ENCODE measurements around the gene LARP1. TPM values are rescaled to one million over a fixed set of nuclear protein-coding genes. Genes with fewer than 3 reads are reported as not detected.

Gene LARP1
- total RNA-seq, 1 experiment from 2014 or later: 63.9 TPM

GRCh38 chr5:154773326-154773725 is 18.1 kb downstream of the LARP1 start:
- Histone ChIP-seq H3K9ac (ENCODE audit: low read length) (no peak overlapping the region), H3K4me1 (ENCODE audit: insufficient read depth, low read length) (no peaks in the 10 kb centered on the region), H3K9me2 (replicated peaks; ENCODE audit: low read length) (no peaks in the 10 kb centered on the region), H3K4me2 (ENCODE audit: low read length) (no peak overlapping the region), H3K36me3 (ENCODE audit: low read depth, low read length) (no peaks in the 10 kb centered on the region), H3K27me3 (ENCODE audit: low read length) (no peaks in the 10 kb centered on the region), H3K27ac (ENCODE audit: low read length) (no peak overlapping the region), H3K9me3 (ENCODE audit: low read length) (no peaks in the 10 kb centered on the region), H3K4me3 (ENCODE audit: low read length) (no peak overlapping the region), H3K79me2 (ENCODE audit: low read length) (peaks cover 99% of the 10 kb centered on the region), H2AFZ (ENCODE audit: low read length) (no peak overlapping the region), H4K20me1 (ENCODE audit: low read length) (peaks cover 51% of the 10 kb centered on the region), H3F3A (ENCODE audit: low read length, unreplicated experiment) (no peaks in the 10 kb centered on the region)
- no peak for ATAC-seq
- DNase-seq: no peak
- intact Hi-C loops (cut with micrococcal nuclease): no loop called here
- ChIA-PET POLR2A (ENCODE audit: unreplicated experiment) (no interaction called here), CTCF (no interaction called here)
- TF ChIP-seq, protein P1, sequence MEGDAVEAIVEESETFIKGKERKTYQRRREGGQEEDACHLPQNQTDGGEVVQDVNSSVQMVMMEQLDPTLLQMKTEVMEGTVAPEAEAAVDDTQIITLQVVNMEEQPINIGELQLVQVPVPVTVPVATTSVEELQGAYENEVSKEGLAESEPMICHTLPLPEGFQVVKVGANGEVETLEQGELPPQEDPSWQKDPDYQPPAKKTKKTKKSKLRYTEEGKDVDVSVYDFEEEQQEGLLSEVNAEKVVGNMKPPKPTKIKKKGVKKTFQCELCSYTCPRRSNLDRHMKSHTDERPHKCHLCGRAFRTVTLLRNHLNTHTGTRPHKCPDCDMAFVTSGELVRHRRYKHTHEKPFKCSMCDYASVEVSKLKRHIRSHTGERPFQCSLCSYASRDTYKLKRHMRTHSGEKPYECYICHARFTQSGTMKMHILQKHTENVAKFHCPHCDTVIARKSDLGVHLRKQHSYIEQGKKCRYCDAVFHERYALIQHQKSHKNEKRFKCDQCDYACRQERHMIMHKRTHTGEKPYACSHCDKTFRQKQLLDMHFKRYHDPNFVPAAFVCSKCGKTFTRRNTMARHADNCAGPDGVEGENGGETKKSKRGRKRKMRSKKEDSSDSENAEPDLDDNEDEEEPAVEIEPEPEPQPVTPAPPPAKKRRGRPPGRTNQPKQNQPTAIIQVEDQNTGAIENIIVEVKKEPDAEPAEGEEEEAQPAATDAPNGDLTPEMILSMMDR (conservative IDR thresholded peaks at IDR 0.05; ENCODE audit: low read depth, low read length): no peak
- TF ChIP-seq EZH2 (IDR thresholded peaks at IDR 0.05; ENCODE audit: low read length, unreplicated experiment) (no peak), EZH2phosphoT487 (IDR thresholded peaks at IDR 0.05; ENCODE audit: borderline replicate concordance, low read length) (no peak)
- BruUV-seq (replicated peaks): no TSS peak

DNA sequence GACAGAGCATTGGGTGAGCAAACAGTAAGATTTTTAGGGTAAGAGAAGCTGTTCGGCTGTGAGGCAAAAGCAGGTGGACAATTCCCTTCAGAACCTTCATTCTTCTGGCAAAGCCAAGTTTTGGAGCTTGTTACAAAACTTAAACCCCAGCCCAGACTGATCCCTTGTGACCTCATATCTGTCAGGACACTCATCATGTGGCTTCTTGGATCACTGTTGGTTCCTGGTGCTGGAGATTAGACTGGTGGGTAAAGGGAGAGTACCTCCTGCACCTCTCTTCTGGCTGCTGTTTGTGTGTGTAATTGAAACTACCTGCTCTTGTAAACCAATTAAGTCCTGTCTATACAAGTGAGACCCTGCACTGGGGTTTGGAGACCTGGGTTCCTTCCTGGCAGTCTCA is 21.0 kb downstream of the LARP1 start:
- H3K27ac ChIP-seq (ENCODE audit: low read length): no peak overlapping the region
- no peaks in the 10 kb centered on the region for H3F3A ChIP-seq (ENCODE audit: low read length, unreplicated experiment)
- no peaks in the 10 kb centered on the region for H3K36me3 ChIP-seq (ENCODE audit: low read depth, low read length)
- no peak overlapping the region for H3K4me2 ChIP-seq (ENCODE audit: low read length)
- ChIA-PET POLR2A (ENCODE audit: unreplicated experiment) (no interaction called here), CTCF (no interaction called here)
- H3K4me1 ChIP-seq (ENCODE audit: insufficient read depth, low read length): peaks cover 13% of the 10 kb centered on the region
- no peak overlapping the region for H3K4me3 ChIP-seq (ENCODE audit: low read length)
- no peak overlapping the region for H3K9ac ChIP-seq (ENCODE audit: low read length)
- no peaks in the 10 kb centered on the region for H3K9me3 ChIP-seq (ENCODE audit: low read length)
- ATAC-seq (no peak), DNase-seq (no peak)
- TF ChIP-seq, protein P1 (conservative IDR thresholded peaks at IDR 0.05; ENCODE audit: low read depth, low read length): no peak
- TF ChIP-seq EZH2 (IDR thresholded peaks at IDR 0.05; ENCODE audit: low read length, unreplicated experiment) (no peak), EZH2phosphoT487 (IDR thresholded peaks at IDR 0.05; ENCODE audit: borderline replicate concordance, low read length) (no peak)
- no peaks in the 10 kb centered on the region for H3K27me3 ChIP-seq (ENCODE audit: low read length)
- BruUV-seq (replicated peaks): no TSS peak
- H4K20me1 ChIP-seq (ENCODE audit: low read length): peaks cover 40% of the 10 kb centered on the region
- peaks cover 100% of the 10 kb centered on the region for H3K79me2 ChIP-seq (ENCODE audit: low read length)
- H3K9me2 ChIP-seq (replicated peaks; ENCODE audit: low read length): no peaks in the 10 kb centered on the region
- H2AFZ ChIP-seq (ENCODE audit: low read length): no peak overlapping the region
- intact Hi-C loops (cut with micrococcal nuclease): no loop called here

GRCh38 chr5:154778534-154778933 is 23.4 kb downstream of the LARP1 start:
- Histone ChIP-seq H3F3A (ENCODE audit: low read length, unreplicated experiment) (no peaks in the 10 kb centered on the region), H3K27ac (ENCODE audit: low read length) (no peak overlapping the region), H3K4me3 (ENCODE audit: low read length) (no peak overlapping the region), H3K9me2 (replicated peaks; ENCODE audit: low read length) (no peaks in the 10 kb centered on the region), H2AFZ (ENCODE audit: low read length) (no peak overlapping the region), H3K79me2 (ENCODE audit: low read length) (peaks cover 100% of the 10 kb centered on the region), H3K4me2 (ENCODE audit: low read length) (peak overlapping the region; percentile 14), H4K20me1 (ENCODE audit: low read length) (peaks cover 48% of the 10 kb centered on the region), H3K9ac (ENCODE audit: low read length) (no peak overlapping the region), H3K4me1 (ENCODE audit: insufficient read depth, low read length) (peaks cover 13% of the 10 kb centered on the region), H3K9me3 (ENCODE audit: low read length) (no peaks in the 10 kb centered on the region), H3K27me3 (ENCODE audit: low read length) (no peaks in the 10 kb centered on the region), H3K36me3 (ENCODE audit: low read depth, low read length) (no peaks in the 10 kb centered on the region)
- ATAC-seq (no peak), DNase-seq (no peak)
- BruUV-seq (replicated peaks): no TSS peak
- TF ChIP-seq EZH2 (IDR thresholded peaks at IDR 0.05; ENCODE audit: low read length, unreplicated experiment): no peak
- TF ChIP-seq EZH2phosphoT487 (IDR thresholded peaks at IDR 0.05; ENCODE audit: borderline replicate concordance, low read length): no peak
- TF ChIP-seq, protein P1 (conservative IDR thresholded peaks at IDR 0.05; ENCODE audit: low read depth, low read length): no peak
- POLR2A ChIA-PET (ENCODE audit: unreplicated experiment): interaction anchor here (0.6 kb wide), 1 partner anchor 714 kb away, joined by 4 read pairs; no protein-coding TSS in a partner anchor
- intact Hi-C loops (cut with micrococcal nuclease): no loop called here
- CTCF ChIA-PET: no interaction called here
